ENCODE data around the gene IARS1.

IARS1 gene

DNA sequence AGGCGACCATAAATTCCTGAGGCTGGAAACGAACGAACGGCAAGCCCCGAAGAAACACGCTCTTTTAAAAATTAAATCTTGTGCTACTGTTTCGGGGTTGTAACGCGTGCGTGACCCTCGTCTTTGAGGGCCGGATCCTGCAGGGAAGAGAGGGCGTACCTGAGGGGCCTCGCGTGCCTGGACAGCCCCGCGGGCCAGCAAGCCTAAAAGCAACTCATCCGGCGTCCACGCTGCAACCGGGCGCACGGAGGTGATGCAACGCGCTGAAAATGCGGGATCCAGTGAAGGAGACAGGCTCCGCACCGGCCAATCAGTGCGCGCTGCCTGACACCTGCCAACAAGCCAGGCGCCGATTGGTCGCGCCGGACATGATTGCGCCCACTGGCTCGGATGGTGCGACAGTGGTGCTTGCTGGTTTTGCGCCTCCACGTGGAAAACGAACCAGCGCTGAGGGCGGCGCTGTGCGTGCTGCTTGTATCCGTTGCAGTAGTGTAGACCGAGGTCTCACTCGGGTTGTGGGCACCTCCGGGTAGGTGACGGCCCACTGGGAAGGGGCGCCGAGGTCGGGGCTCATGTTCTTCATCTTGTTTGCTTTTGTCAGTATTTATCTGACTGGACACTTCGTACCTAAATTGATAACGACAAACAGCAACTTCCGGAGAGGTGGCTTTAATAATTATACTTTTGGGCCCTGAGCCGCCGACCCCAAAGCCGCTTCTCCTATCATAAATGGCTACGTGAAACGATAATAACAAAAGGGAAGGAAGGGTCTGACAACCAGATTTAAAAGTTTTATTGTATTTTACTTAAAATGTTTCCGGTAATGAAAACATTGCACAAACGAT is at the start of gene IARS1:
Gene IARS1, minus strand, starts transcription at position 246 of the 845 bp plus-strand sequence. CDS start 4,278 bp downstream, outside the sequence.
- DNase-seq: peak; percentile 81

- no peak for DNase-seq
These were observed 49.5 kb upstream of the IARS1 start for GRCh38 chr9:92342825-92343488.

DNA sequence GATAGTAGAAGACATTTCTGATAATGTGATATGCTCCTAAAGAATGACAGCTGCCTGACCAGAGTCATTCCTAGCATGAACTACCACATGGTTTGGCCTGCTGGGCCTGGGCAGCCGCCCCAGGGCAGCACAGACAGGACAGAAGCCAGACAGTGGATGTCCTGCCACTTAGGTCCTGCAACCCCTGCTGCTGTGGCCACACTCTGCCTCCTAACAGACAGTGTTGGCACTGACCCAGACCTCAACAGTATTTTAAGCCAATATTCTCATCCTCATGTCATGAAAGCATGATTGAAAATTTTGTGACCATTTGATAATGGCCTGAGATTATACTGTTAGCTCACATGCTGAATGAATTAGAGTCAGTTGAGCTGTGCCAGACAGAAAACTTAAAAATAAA is 48.1 kb upstream of the IARS1 start:
- no peak for DNase-seq

GRCh38 chr9:92333282-92333634 is 39.8 kb upstream of the IARS1 start:
- no peak for DNase-seq

- DNase-seq: no peak
These were observed 39.2 kb upstream of the IARS1 start for GRCh38 chr9:92332577-92333281.

DNA sequence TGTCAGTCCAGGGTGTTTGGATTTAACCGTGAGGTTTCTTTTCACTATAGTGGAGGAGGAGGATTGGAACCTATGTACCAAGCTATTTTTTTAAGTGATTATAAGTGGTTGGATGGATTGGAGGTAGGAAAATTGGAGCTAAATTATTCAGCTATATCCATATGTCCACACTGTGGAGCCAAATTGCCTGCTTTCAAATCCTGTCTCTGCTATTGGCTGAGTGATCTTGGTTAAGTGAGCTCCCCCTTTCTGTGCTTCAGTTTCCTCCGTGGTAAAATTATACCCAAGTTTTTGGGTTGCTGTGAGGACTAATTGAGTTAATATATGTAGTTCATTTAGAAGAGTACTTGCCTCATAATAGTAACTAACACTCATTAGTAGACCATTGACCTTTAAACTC is 34.7 kb upstream of the IARS1 start:
- peak; percentile 35 for DNase-seq

GRCh38 chr9:92327283-92327850 is 33.9 kb upstream of the IARS1 start:
- DNase-seq: no peak

GRCh38 chr9:92325991-92326500 is 32.5 kb upstream of the IARS1 start:
- no peak for DNase-seq

- peak; percentile 37 for DNase-seq
These were observed 31.9 kb upstream of the IARS1 start, which contains the start of the genes CENPP and NOL8 for GRCh38 chr9:92325269-92325990. CENPP (plus strand) TSS chr9:92325953. NOL8 (minus strand) TSS chr9:92325350; CDS start chr9:92324161, 1,189 bp downstream.

- no peak for DNase-seq
These were observed 31.4 kb upstream of the IARS1 start for GRCh38 chr9:92324889-92325268.

DNA sequence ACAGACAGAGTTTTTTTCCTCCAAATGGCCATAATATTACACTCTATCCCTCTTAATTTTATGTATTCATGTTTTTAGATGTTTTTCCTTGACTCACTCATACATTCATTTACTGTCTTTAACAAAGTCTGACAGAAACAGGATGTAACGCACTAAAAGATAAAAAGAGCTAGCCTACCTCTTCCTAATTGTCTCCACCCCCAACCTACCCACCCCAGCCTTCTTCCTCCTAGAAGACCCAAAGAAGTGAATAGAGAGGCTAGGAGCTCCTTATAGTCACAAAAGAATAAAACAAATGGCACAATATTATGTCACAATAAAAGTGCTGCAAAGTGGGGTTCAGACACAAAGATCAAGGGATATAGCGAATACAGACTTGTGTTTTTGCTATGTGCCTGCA is 30.9 kb upstream of the IARS1 start:
- DNase-seq: no peak

DNA sequence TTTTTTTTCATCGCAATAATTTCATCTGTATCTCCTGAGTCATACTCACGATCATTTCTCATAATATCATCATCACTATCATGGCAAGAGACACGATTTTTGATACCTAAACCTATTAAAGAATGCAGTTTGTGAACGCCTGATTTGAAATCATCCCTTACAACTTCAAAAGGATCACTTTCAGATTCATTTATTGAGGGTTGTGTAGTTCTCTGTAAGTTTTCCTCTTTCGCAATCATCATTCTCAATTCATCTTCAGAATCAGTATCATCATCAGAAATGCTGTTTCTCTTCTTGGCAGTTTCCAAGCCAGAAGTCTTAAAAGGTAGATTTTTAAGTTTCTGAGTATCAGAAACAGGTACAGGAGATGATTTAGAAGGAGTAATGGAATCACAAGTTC is 22.0 kb upstream of the IARS1 start:
- no peak for DNase-seq

DNA sequence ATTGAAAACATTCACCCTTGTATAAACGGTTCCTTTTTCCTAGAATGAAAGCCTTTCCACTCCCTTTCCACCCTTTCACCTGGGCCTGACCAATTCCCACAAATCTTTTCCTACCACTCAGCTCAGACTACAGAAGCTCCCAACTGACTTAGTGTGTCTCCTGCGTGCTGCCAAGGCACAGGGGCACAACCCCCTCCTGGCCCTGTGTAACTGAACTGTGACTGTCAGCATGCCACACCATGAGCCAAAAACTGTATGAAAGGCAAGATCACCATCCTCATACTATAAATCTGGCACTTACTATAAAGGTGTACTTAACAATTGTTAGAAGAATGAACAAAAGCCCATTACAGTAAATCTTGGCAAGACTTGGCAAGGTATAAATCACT is 20.1 kb upstream of the IARS1 start:
- no peak for DNase-seq

DNA sequence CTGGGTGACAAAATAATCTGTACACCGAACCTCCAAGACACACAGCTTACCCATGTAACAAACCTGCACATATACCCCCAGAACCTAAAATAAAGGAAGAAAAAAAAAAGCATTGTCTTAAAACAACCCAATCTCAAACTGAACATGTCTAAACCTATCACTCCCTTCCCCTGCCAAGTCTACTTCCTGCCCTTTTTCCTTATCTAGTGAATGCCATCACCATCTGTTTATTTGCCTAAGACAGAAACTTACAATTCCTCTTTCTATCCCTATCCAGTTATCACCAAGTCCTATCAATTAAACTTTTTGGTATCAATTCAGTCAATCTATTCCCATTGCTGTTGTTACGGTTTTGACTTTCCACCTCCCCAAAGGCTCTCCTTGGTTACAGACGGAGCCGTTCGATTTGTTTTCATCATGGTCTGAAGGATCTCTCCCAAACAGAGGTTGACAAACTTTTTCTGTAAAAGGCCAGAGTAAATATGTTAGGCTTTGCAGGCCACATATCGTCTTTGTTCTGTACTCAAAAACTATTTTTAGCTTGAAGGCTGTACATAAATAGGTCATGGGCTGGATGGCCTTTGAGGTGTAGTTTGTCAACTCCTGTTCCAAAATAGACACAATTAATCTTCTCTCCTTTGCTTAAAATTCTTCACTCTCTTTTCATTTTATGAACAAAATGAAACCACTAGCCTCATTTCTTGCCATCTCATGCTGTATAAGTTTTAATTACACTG is 19.6 kb upstream of the IARS1 start:
- no peak for DNase-seq

DNA sequence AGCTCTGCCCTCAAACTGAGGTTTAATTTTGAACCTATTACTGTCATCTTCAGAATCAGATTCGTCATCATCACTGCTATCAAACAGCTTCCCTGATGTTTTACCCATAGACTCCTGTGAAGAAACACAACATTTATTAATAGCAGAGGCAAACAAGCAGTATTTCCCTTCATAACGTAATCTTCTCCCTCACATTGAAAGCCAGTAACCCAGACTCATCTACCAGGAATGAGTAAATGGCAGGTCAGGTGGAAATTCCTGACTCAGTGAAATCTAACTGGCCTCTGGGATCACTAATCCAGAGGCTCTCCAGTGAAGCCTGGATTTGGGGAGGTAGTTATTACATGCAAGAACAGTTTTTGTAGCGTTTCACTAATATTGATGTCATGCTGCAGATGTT is 17.1 kb upstream of the IARS1 start:
- DNase-seq: no peak

DNA sequence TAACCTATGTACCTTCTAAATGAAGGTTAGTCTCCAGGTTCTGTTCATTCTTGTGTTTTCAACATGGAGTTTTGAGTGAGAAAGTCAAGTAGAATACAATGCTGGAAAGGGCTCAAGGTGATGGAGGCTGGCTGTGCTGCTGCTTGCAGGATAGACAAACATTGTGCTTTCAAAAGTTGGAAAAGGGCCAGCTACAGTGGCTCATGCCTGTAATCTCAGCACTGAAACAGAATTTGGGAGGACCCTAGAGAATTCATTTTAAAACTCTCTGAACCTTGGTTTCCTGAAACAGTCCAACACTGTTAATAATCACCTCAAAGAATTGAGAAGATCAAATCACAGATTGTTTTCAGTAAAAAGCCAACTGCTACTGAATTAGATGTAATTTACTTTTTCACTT is 15.4 kb upstream of the IARS1 start:
- DNase-seq: no peak

- no peak for DNase-seq
These were observed 7.4 kb upstream of the IARS1 start for GRCh38 chr9:92300936-92301335.

DNA sequence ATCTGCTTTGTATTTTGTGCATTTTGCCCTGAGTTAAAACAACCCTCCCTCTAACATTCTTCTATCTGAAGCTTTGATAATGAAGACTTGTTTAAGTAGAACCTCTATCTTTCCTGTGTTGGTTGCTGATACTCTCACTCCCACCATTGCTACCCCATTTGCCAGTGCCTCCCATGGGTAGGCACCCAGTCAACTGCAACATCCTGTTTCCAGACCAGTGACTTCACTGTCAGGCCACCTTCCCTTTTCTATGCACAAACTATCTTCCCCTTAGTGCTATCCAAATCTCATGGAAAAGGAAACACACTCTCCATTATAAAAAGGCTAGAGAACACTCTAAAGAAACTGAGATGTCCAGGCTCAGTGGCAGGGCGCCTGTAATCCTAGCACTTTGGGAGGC is 5.6 kb upstream of the IARS1 start:
- no peak for DNase-seq

DNA sequence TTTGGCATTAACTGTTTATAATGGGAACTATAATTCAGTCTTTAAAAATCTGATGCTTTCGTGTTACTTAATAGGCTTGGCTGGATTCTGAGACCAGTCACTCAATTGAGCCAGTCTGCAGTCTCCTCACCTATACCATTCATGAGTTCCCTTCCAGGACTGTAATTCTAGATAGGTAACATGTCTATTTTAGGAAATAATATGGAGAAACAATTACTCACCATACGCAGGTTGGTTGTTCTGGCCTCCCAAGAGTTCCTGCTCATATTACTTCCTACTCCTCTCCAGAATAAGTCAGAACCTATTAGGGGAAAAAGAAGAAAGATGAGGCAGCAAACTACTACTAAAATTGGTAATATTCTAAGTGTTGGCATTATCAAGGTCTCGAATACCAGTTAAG is 4.5 kb upstream of the IARS1 start:
- no peak for DNase-seq

DNA sequence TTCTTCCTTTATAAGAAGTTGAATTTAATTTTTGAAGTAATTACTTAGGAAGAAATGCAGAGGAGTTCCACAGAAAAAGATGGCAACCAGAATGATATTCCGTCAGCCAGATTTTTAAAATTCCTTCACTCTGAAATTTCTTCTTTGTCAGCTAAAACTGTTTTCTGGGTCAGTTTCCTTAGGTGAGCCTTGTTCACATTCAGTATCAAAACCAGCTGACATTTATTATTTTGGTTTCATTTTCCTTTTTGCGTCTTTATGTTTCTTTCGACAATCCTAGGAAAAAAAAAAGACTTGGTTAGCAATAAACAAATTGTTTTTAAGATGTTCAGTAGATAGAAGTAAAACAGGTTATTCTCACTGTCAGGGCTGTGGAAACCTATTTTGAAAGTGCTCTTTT is 4.1 kb upstream of the IARS1 start:
- no peak for DNase-seq

GRCh38 chr9:92295827-92296258 is 2.3 kb upstream of the IARS1 start:
- no peak for DNase-seq

Measured in NCI-H2081 treated with DMSO at 0.1 percent for 48 hours (cell line).